T-helper 1 cell treated with Interleukin-12 subunit alpha and Interleukin-12 subunit beta and Interleukin-4 antibody, amounts not matched to agents 30 ng/mL and 1 ng/mL, for 36 hours (primary cell): Measurements from ENCODE around the gene ZBTB22. TPM values are rescaled to one million over a fixed set of nuclear protein-coding genes. Genes with fewer than 3 reads are reported as not detected.
"Not testable (repeated sequence)": the region's sequence is repeated elsewhere in the genome, so short reads cannot be mapped to it uniquely, and the experiment has no call there.

Experiments
- intact Hi-C: fragments of 100-400 bp; cut with micrococcal nuclease; formaldehyde crosslinking; loops from one replicate; pipeline ENCODE4 v1.15.1; 2024
- total RNA-seq: library from RNA; stranded (reverse); gene quantifications from 2 replicates; pipeline ENCODE4 v1.2.3, GENCODE V29; 2022

ZBTB22 gene
- total RNA-seq = 12.4 and 13.3 TPM in 2 replicates

GRCh38 chr6:33317669-33318425, at the start of gene ZBTB22:
Gene ZBTB22, minus strand, starts transcription at chr6:33317744. Its CDS starts 828 bp downstream, at chr6:33316916.
- intact Hi-C loops = loop anchor here (1.0 to 2.0 kb wide), 4 partner anchors 26 to 473 kb away; partner anchors contain the start of genes PFDN6, PSMB8, VPS52 and WDR46

- intact Hi-C loops = no loop called here
Measured at GRCh38 chr6:33367009-33367714, 49.6 kb upstream of the ZBTB22 start.

- intact Hi-C loops = not testable (repeated sequence)
Measured at GRCh38 chr6:33365206-33365971, 47.8 kb upstream of the ZBTB22 start.

- intact Hi-C loops = not testable (repeated sequence)
Measured at GRCh38 chr6:33364475-33365205, 47.1 kb upstream of the ZBTB22 start.

- intact Hi-C loops = not testable (repeated sequence)
Measured at GRCh38 chr6:33363486-33363885, 45.9 kb upstream of the ZBTB22 start.

GRCh38 chr6:33359331-33359730, 41.8 kb upstream of the ZBTB22 start:
- intact Hi-C loops = no loop called here

- intact Hi-C loops = not testable (repeated sequence)
Measured at GRCh38 chr6:33357160-33357871, 39.8 kb upstream of the ZBTB22 start.

- intact Hi-C loops = no loop called here
Measured at GRCh38 chr6:33356295-33356694, 38.8 kb upstream of the ZBTB22 start.

- intact Hi-C loops = not testable (repeated sequence)
Measured at GRCh38 chr6:33355860-33356259, 38.3 kb upstream of the ZBTB22 start.

- intact Hi-C loops = no loop called here
Measured at GRCh38 chr6:33347816-33348215, 30.3 kb upstream of the ZBTB22 start.

GRCh38 chr6:33346972-33347371, 29.4 kb upstream of the ZBTB22 start:
- intact Hi-C loops = not testable (repeated sequence)

- intact Hi-C loops = loop anchor here (1.0 to 2.0 kb wide), 6 partner anchors 22 to 74 kb away; partner anchors contain the start of genes CUTA, KIFC1, VPS52 and ZBTB22
Measured at GRCh38 chr6:33344701-33345697, 27.5 kb upstream of the ZBTB22 start.

- intact Hi-C loops = loop anchor here (1.0 to 2.0 kb wide), 3 partner anchors 21 to 75 kb away; partner anchors contain the start of genes CUTA and ZBTB22
Measured at GRCh38 chr6:33343953-33344611, 26.5 kb upstream of the ZBTB22 start.

GRCh38 chr6:33343606-33343952, 26.0 kb upstream of the ZBTB22 start:
- intact Hi-C loops = not testable (repeated sequence)

- intact Hi-C loops = no loop called here
Measured at GRCh38 chr6:33339193-33339592, 21.6 kb upstream of the ZBTB22 start.

GRCh38 chr6:33336495-33336894, 19.0 kb upstream of the ZBTB22 start:
- intact Hi-C loops = no loop called here

- intact Hi-C loops = no loop called here
Measured at GRCh38 chr6:33335916-33336315, 18.4 kb upstream of the ZBTB22 start.

GRCh38 chr6:33333666-33334065, 16.1 kb upstream of the ZBTB22 start:
- intact Hi-C loops = no loop called here

GRCh38 chr6:33330736-33331135, 13.2 kb upstream of the ZBTB22 start:
- intact Hi-C loops = no loop called here
